Liver (tissue), 9 donors: ENCODE data around the gene CFAP298. TPM values are rescaled to one million over a fixed set of nuclear protein-coding genes. Genes with fewer than 3 reads are reported as not detected.

Experiments
- DNase-seq: peaks from one replicate; pipeline ENCODE4 v3.0.0-alpha.2; 2017; ENCODE audit warnings: low spot score
- H3K27ac ChIP-seq, 2 donors: one replicate each; pipeline ENCODE4 v1.7.0; 2013; ENCODE audit warnings: inconsistent platforms in 2 of 2, low read length in 2 of 2, control low read depth in 1 of 2, low read depth in 1 of 2, mild to moderate bottlenecking in 1 of 2
- H3K27me3 ChIP-seq, 4 donors: one replicate each; pipeline versions ENCODE4 v1.6.1 to v1.7.0; 2013; ENCODE audit warnings: low read length in 3 of 4, inconsistent platforms in 1 of 4, mild to moderate bottlenecking in 1 of 4, moderate library complexity in 1 of 4; ENCODE audit not compliant: control insufficient read depth in 4 of 4, insufficient read depth in 4 of 4
- H3K36me3 ChIP-seq, 4 donors: one replicate each; pipeline versions ENCODE4 v1.6.1 to v1.7.0; 2013; ENCODE audit warnings: low read length in 3 of 4, mild to moderate bottlenecking in 3 of 4, low read depth in 1 of 4, moderate library complexity in 1 of 4; ENCODE audit not compliant: control insufficient read depth in 4 of 4, insufficient read depth in 3 of 4
- H3K4me1 ChIP-seq, 4 donors: one replicate each; pipeline versions ENCODE4 v1.6.1 to v1.7.0; 2013; ENCODE audit warnings: low read length in 3 of 4, mild to moderate bottlenecking in 3 of 4, moderate library complexity in 1 of 4; ENCODE audit not compliant: control insufficient read depth in 4 of 4, insufficient read depth in 4 of 4
- H3K4me3 ChIP-seq, 3 donors: one replicate each; pipeline versions ENCODE4 v1.6.1 to v1.7.0; 2013; ENCODE audit warnings: low read length in 3 of 3, control low read depth in 1 of 3, low read depth in 1 of 3, mild to moderate bottlenecking in 1 of 3
- H3K9ac ChIP-seq, 2 donors: one replicate each; pipeline ENCODE4 v1.7.0; 2013; ENCODE audit warnings: low read length in 2 of 2, mild to moderate bottlenecking in 2 of 2, moderate library complexity in 2 of 2, control low read depth in 1 of 2, low read depth in 1 of 2
- H3K9me3 ChIP-seq, 4 donors: one replicate each; pipeline versions ENCODE4 v1.6.1 to v1.7.0; 2013; ENCODE audit warnings: low read length in 3 of 4; ENCODE audit not compliant: control insufficient read depth in 4 of 4
- FOXA1 ChIP-seq: IDR thresholded peaks from 2 replicates; pipeline ENCODE4 v1.6.1; 2016; ENCODE audit warnings: antibody characterized with exemption
- FOXA2 ChIP-seq: IDR thresholded peaks from 2 replicates; pipeline ENCODE4 v1.6.1; 2016; ENCODE audit warnings: antibody characterized with exemption
- GABPA ChIP-seq, 2 donors: IDR thresholded peaks in 1 of 2; conservative IDR thresholded peaks in 1 of 2; 2 replicates each; pipeline ENCODE4 v1.6.1; 2016; ENCODE audit warnings: antibody characterized with exemption in 2 of 2, mild to moderate bottlenecking in 1 of 2, moderate library complexity in 1 of 2
- HNF4A ChIP-seq, 2 donors: conservative IDR thresholded peaks; 2 replicates each; pipeline ENCODE4 v1.6.1; 2016; ENCODE audit warnings: antibody characterized with exemption in 2 of 2, mild to moderate bottlenecking in 2 of 2
- HNF4G ChIP-seq: IDR thresholded peaks from 2 replicates; pipeline ENCODE4 v1.6.1; 2016; ENCODE audit warnings: antibody characterized with exemption
- JUND ChIP-seq, 2 donors: IDR thresholded peaks; 2 replicates each; pipeline ENCODE4 v1.6.1; 2016; ENCODE audit warnings: antibody characterized with exemption in 2 of 2
- NR2F2 ChIP-seq: IDR thresholded peaks from 2 replicates; pipeline ENCODE4 v1.6.1; 2016; ENCODE audit warnings: antibody characterized with exemption
- REST ChIP-seq: IDR thresholded peaks from 2 replicates; pipeline ENCODE4 v1.6.1; 2016; ENCODE audit warnings: antibody characterized with exemption, mild to moderate bottlenecking
- RXRA ChIP-seq, 2 donors: IDR thresholded peaks; 2 replicates each; pipeline ENCODE4 v1.6.1; 2017 to 2018; ENCODE audit warnings: antibody characterized with exemption in 2 of 2, mild to moderate bottlenecking in 1 of 2
- ZBTB33 ChIP-seq: IDR thresholded peaks from 2 replicates; pipeline ENCODE4 v1.6.1; 2016; ENCODE audit warnings: antibody characterized with exemption
- WGBS: extraction: QIAGEN DNeasy Blood & Tissue Kit; methylation state at CpG from one replicate; pipeline ENCODE4 v1.1.7; 2013; 5-methylcytosine and 5-hydroxymethylcytosine counted together
- polyA plus RNA-seq, 2 donors: library from polyadenylated mRNA; stranded (reverse) in 1 of 2; unstranded in 1 of 2; fragments of 200-250 nt in 1 of 2; fragments of >200 nt in 1 of 2; fragmentation: Nextera tagmentation in 1 of 2; extraction: Ambion mirVana in 1 of 2; gene quantifications; one replicate each; pipeline versions ENCODE4 v1.2.1 to v1.2.3, GENCODE V29; 2013 to 2015
- total RNA-seq, 2 donors: library from RNA; depleted of rRNA; stranded (reverse); fragments of >200 nt; gene quantifications; one replicate each; pipeline ENCODE4 v1.2.3, GENCODE V29; 2014
- TF ChIP-seq, protein P1 (sequence below): IDR thresholded peaks from 2 replicates; pipeline ENCODE4 v1.6.1; 2016; ENCODE audit warnings: antibody characterized with exemption
- TF ChIP-seq, protein P2 (sequence below): fragments of 150-350 bp; IDR thresholded peaks from 2 replicates; pipeline ENCODE4 v1.5.1; 2017; ENCODE audit warnings: improper control_type of control experiment, low read depth, low read length; ENCODE audit not compliant: missing input control
- donor health status: healthy.
- donor health status: healthy.
- donor health status: healthy.
- donor health status: healthy.
- donor health status: healthy.

CFAP298 gene
- total and polyA plus RNA-seq, 4 donors: 13.1 to 19.8 (median 15.3) TPM

DNA sequence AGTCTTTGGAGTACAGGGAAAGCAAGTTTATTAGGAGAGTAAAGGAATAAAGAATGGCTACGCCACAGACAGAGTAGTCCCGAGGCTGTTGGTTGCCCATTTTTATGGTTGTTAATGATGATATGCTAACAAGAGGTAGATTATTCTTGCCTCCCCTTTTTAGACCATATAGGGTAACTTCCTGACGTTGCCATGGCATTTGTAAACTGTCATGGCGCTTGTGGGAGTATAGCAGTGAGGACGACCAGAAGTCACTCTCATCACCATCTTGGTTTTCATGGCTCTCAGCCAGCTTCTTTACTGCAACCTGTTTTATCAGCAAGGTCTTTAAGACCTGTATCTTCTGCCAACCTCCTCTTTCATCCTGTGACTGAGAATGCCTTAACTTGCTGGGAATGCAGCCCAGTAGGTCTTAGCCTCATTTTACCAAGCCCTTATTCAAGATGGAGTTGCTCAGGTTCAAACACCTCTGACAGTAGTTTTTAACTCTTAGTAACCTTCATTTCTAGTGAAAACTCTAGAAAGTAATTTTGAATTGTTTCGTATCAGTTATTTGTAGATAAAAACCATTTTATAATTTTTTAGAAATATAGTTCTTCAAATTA, 53.1 kb downstream of the CFAP298 start:
- H3K27ac ChIP-seq: no peak overlapping the region
- H3K4me1 ChIP-seq: no peaks in the 10 kb centered on the region
- H3K9ac ChIP-seq: no peak overlapping the region
- TF ChIP-seq HNF4A (conservative IDR thresholded peaks at IDR 0.05): no peak
- no peak for TF ChIP-seq FOXA2
- TF ChIP-seq, protein P1, sequence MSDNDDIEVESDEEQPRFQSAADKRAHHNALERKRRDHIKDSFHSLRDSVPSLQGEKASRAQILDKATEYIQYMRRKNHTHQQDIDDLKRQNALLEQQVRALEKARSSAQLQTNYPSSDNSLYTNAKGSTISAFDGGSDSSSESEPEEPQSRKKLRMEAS: no peak
- TF ChIP-seq JUND (IDR thresholded peaks at IDR 0.05): no peak
- TF ChIP-seq, protein P2, sequence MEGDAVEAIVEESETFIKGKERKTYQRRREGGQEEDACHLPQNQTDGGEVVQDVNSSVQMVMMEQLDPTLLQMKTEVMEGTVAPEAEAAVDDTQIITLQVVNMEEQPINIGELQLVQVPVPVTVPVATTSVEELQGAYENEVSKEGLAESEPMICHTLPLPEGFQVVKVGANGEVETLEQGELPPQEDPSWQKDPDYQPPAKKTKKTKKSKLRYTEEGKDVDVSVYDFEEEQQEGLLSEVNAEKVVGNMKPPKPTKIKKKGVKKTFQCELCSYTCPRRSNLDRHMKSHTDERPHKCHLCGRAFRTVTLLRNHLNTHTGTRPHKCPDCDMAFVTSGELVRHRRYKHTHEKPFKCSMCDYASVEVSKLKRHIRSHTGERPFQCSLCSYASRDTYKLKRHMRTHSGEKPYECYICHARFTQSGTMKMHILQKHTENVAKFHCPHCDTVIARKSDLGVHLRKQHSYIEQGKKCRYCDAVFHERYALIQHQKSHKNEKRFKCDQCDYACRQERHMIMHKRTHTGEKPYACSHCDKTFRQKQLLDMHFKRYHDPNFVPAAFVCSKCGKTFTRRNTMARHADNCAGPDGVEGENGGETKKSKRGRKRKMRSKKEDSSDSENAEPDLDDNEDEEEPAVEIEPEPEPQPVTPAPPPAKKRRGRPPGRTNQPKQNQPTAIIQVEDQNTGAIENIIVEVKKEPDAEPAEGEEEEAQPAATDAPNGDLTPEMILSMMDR: no peak
- TF ChIP-seq FOXA1: no peak
- 95% methylated on average over 6 of the region's 6 CpGs for WGBS
- H3K9me3 ChIP-seq: no peaks in the 10 kb centered on the region
- DNase-seq: no peak
- no peak overlapping the region for H3K4me3 ChIP-seq
- H3K27me3 ChIP-seq: no peaks in the 10 kb centered on the region
- H3K36me3 ChIP-seq: no peaks in the 10 kb centered on the region

DNA sequence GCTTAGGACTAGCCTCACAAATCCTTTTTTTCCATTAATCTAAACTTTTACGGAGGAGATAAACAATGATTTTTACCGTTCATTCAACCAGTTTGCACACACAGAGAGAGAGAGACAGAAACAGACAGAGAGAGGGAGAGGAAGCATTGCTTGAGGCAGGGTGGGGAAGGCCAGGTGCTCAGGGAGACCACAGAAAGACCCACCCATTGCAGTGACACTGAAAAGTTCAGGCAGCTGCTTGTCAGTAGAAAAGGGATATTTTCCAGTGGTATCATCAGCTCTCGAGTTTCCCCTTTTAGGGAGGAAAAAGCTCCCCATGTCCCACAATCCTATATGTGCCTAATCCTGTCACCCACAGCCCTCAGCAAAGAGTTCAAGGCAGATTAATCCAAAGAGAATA, 54.1 kb downstream of the CFAP298 start:
- no peak overlapping the region for H3K4me3 ChIP-seq
- H3K9ac ChIP-seq: no peak overlapping the region
- H3K4me1 ChIP-seq: no peaks in the 10 kb centered on the region
- no peaks in the 10 kb centered on the region for H3K36me3 ChIP-seq
- H3K9me3 ChIP-seq: no peaks in the 10 kb centered on the region
- no peak overlapping the region for H3K27ac ChIP-seq
- H3K27me3 ChIP-seq: no peaks in the 10 kb centered on the region
- no peak for DNase-seq
- TF ChIP-seq ZBTB33: no peak
- TF ChIP-seq, protein P1: no peak
- no peak for TF ChIP-seq HNF4G
- no peak for TF ChIP-seq RXRA (IDR thresholded peaks at IDR 0.05)
- no peak for TF ChIP-seq GABPA (IDR thresholded peaks at IDR 0.05 in 1 of 2, conservative IDR thresholded peaks at IDR 0.05 in 1 of 2)
- 89% methylated on average over 3 of the region's 3 CpGs for whole genome bisulfite sequencing

DNA sequence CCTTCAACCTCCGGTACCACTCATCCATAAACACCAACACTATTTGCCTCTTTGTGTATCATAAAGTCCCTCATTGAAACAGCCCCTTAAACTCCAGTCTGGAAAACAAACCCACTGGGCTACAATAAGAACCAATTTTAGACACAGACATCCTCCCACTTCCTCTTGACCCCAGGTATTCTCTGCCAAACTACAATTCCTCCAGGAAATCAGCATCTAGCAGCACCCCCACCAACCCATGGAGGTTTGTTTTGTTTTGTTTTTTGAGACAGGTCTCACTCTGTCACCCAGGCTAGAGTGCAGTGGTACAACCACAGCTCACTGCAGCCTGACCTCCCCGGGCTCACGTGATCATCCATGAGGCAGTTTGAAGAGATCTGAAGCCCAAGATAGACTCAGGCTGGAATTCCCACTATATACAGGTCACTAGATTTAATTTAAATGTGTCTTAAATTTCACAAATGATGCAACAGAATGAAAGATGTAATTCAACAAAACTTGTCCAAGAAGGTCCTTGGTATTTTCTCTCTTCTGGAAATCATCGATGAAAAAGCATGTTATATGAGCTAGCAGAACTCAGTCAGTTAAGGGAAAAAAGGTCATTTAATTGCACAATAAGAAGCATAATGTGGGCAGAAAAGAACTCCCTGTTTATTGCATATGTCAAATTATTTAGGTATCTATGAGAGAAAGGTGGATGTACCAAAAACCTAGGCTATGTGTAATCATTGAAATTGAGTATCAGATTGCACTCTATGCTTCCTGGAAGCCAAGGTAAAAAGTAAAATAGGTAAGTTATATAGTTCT, 57.1 kb downstream of the CFAP298 start:
- H3K4me1 ChIP-seq: no peaks in the 10 kb centered on the region
- TF ChIP-seq, protein P1: no peak
- TF ChIP-seq JUND (IDR thresholded peaks at IDR 0.05) (no peak), RXRA (IDR thresholded peaks at IDR 0.05) (no peak), REST (no peak), NR2F2 (no peak), HNF4G (no peak), HNF4A (conservative IDR thresholded peaks at IDR 0.05) (no peak)
- 93% methylated on average over 4 of the region's 4 CpGs for WGBS

More for the DNA sequence above, 57.1 kb downstream of the CFAP298 start:
- Histone ChIP-seq H3K9ac (no peak overlapping the region), H3K27me3 (no peaks in the 10 kb centered on the region), H3K4me3 (no peak overlapping the region), H3K27ac (no peak overlapping the region), H3K36me3 (no peaks in the 10 kb centered on the region), H3K9me3 (no peaks in the 10 kb centered on the region)
- no peak for DNase-seq
